Measurements from ENCODE around the gene LYPD6B. TPM values are rescaled to one million over a fixed set of nuclear protein-coding genes. Genes with fewer than 3 reads are reported as not detected.

LYPD6B gene
- total RNA-seq, 2 donors from 2014 or later = 12.6 to 14.5 TPM

DNA sequence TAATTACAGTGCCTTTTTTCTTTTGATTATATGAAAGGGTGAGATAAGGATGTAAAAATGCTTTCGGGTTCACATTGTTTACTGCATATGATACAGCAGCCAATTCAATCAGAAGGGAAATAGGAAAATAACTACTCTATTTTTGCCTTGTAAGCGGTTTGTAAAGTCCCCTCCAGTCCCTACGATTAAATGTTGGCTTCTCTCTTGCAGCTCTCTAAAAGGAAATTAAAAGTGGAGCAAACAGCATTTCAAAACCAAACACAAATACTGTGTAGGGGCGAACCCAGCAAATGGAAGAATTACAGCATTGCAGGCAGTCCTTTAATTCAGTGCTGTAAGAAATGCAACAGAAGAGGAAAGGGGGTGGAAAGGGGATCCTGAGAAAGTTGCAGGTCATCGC, 18.9 kb downstream of the LYPD6B start:
- WGBS, 2 experiments (ENCODE audit: insufficient coverage in 1 of 2, insufficient read length in 1 of 2) = 81 to 87% methylated on average over 4 to 5 of the region's 5 CpGs
- Mint-ChIP-seq H3K36me3 (ENCODE audit: low read depth) (no peaks in the 10 kb centered on the region), H3K4me1 (peaks cover 13% of the 10 kb centered on the region), H3K9me3 (no peaks in the 10 kb centered on the region), H3K27me3 (ENCODE audit: insufficient read depth) (peaks cover 7% of the 10 kb centered on the region), H3K27ac (no peak overlapping the region), H3K4me3 (no peak overlapping the region)
- no peaks in the 10 kb centered on the region for H3K36me3 ChIP-seq (ENCODE audit: control insufficient read depth, insufficient read depth, low read length)
- H3K27me3 ChIP-seq (ENCODE audit: control insufficient read depth, insufficient read depth, low read length, poor library complexity, severe bottlenecking) = peaks cover 9% of the 10 kb centered on the region
- H3K9me3 ChIP-seq (ENCODE audit: control insufficient read depth, low read length) = no peaks in the 10 kb centered on the region
- TF ChIP-seq, protein P1, sequence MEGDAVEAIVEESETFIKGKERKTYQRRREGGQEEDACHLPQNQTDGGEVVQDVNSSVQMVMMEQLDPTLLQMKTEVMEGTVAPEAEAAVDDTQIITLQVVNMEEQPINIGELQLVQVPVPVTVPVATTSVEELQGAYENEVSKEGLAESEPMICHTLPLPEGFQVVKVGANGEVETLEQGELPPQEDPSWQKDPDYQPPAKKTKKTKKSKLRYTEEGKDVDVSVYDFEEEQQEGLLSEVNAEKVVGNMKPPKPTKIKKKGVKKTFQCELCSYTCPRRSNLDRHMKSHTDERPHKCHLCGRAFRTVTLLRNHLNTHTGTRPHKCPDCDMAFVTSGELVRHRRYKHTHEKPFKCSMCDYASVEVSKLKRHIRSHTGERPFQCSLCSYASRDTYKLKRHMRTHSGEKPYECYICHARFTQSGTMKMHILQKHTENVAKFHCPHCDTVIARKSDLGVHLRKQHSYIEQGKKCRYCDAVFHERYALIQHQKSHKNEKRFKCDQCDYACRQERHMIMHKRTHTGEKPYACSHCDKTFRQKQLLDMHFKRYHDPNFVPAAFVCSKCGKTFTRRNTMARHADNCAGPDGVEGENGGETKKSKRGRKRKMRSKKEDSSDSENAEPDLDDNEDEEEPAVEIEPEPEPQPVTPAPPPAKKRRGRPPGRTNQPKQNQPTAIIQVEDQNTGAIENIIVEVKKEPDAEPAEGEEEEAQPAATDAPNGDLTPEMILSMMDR (conservative IDR thresholded peaks at IDR 0.05) = no peak
- H3K27ac ChIP-seq (ENCODE audit: low read depth, low read length) = no peak overlapping the region
- H3K4me1 ChIP-seq (ENCODE audit: control insufficient read depth, insufficient read depth, low read length) = no peaks in the 10 kb centered on the region
- no peak overlapping the region for H3K4me3 ChIP-seq (ENCODE audit: low read length)
- DNase-seq = no peak
- no peak overlapping the region for H3K9ac ChIP-seq (ENCODE audit: extremely low read depth, low read length, poor library complexity, severe bottlenecking)

DNA sequence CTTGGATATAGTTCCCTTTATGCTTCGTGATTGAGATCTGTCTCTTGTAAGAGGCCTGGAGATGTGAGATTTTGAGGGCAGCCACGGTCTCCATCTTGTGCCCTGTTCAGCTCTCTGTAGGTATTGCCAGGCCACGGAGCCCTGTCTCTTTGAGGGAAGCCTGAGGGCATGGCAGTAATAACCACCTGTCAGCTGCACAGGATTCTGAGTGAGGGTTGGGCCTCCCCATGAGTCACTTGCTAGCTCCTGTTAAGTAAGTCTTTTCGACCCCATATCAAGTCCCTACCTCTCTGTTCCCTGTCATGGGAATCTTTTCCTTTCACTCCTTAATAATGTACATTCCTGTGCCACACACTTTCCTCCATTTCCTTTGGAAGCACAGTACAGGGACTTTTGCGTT, 20.4 kb downstream of the LYPD6B start:
- 90 to 95% methylated on average over 4 to 5 of the region's 5 CpGs for WGBS, 2 experiments (ENCODE audit: insufficient coverage in 1 of 2, insufficient read length in 1 of 2)
- H3K27me3 ChIP-seq (ENCODE audit: control insufficient read depth, insufficient read depth, low read length, poor library complexity, severe bottlenecking) = peaks cover 9% of the 10 kb centered on the region

DNA sequence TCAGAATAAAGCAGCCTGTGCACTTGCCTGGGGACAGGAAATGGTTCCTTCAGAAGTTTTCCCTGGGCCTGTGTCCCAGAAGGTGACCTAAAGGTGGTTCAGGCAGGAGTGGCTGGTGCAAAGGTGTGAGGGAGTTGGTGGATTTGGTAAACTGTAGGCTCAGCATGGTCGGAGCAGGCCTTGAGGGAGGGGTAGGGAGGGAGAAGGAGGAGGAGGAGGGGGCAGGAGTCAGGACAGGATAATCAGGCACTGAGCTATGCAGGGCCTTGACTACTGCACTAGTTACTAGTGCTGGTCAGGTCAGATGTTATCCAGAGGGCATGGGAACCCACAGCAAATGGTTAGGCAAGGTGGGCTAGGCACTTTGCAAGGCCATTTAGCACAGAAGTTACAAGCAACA, 21.3 kb downstream of the LYPD6B start:
- peak; percentile 41 for DNase-seq
- peaks cover 9% of the 10 kb centered on the region for H3K27me3 ChIP-seq (ENCODE audit: control insufficient read depth, insufficient read depth, low read length, poor library complexity, severe bottlenecking)
- H3K36me3 Mint-ChIP-seq (ENCODE audit: low read depth) = no peaks in the 10 kb centered on the region
- TF ChIP-seq, protein P1 (conservative IDR thresholded peaks at IDR 0.05) = no peak
- H3K27me3 Mint-ChIP-seq (ENCODE audit: insufficient read depth) = peaks cover 7% of the 10 kb centered on the region
- no peak overlapping the region for H3K4me3 ChIP-seq (ENCODE audit: low read length)
- H3K27ac Mint-ChIP-seq = no peak overlapping the region
- no peaks in the 10 kb centered on the region for H3K36me3 ChIP-seq (ENCODE audit: control insufficient read depth, insufficient read depth, low read length)
- peaks cover 21% of the 10 kb centered on the region for H3K4me1 Mint-ChIP-seq
- no peak overlapping the region for H3K4me3 Mint-ChIP-seq
- no peak overlapping the region for H3K27ac ChIP-seq (ENCODE audit: low read depth, low read length)
- no peak overlapping the region for H3K9ac ChIP-seq (ENCODE audit: extremely low read depth, low read length, poor library complexity, severe bottlenecking)
- no peaks in the 10 kb centered on the region for H3K9me3 Mint-ChIP-seq
- no peaks in the 10 kb centered on the region for H3K9me3 ChIP-seq (ENCODE audit: control insufficient read depth, low read length)
- 83% methylated on average over 1 of the region's 1 CpG; no CpG with 5 or more reads in 1 of the 2 experiments for WGBS, 2 experiments (ENCODE audit: insufficient coverage in 1 of 2, insufficient read length in 1 of 2)
- peaks cover 3% of the 10 kb centered on the region for H3K4me1 ChIP-seq (ENCODE audit: control insufficient read depth, insufficient read depth, low read length)

More for the DNA sequence above, 20.4 kb downstream of the LYPD6B start:
- Histone ChIP-seq H3K4me3 (ENCODE audit: low read length) (no peak overlapping the region), H3K9me3 (ENCODE audit: control insufficient read depth, low read length) (no peaks in the 10 kb centered on the region), H3K27ac (ENCODE audit: low read depth, low read length) (no peak overlapping the region), H3K9ac (ENCODE audit: extremely low read depth, low read length, poor library complexity, severe bottlenecking) (no peak overlapping the region), H3K4me1 (ENCODE audit: control insufficient read depth, insufficient read depth, low read length) (no peaks in the 10 kb centered on the region), H3K36me3 (ENCODE audit: control insufficient read depth, insufficient read depth, low read length) (no peaks in the 10 kb centered on the region)
- peak; percentile 29 for DNase-seq
- Mint-ChIP-seq H3K4me3 (no peak overlapping the region), H3K27ac (no peak overlapping the region), H3K4me1 (peaks cover 13% of the 10 kb centered on the region), H3K27me3 (ENCODE audit: insufficient read depth) (peaks cover 7% of the 10 kb centered on the region), H3K36me3 (ENCODE audit: low read depth) (no peaks in the 10 kb centered on the region), H3K9me3 (no peaks in the 10 kb centered on the region)
- TF ChIP-seq, protein P1 (conservative IDR thresholded peaks at IDR 0.05) = no peak
